Activated B cell treated with CpG ODN at 0.5 μM for 24 hours (primary cell): ENCODE measurements around the gene ENTPD8. TPM values are rescaled to one million over a fixed set of nuclear protein-coding genes. Genes with fewer than 3 reads are reported as not detected.

Source experiments
- ATAC-seq: fragments of 200-7000 bp; cut with Tn5 transposase; one replicate; pipeline ENCODE4 v1.10.0; 2021; ENCODE audit warnings: low read depth, mild to moderate bottlenecking, moderate library complexity
- CTCF ChIA-PET: fragments of 350-600 bp; sonication (Branson Sonifier 250); formaldehyde crosslinking; loops from one replicate; lab custom pipeline; 2021; ENCODE audit warnings: antibody characterized with exemption; lab: Charles Lee
- POLR2A ChIA-PET: fragments of 350-600 bp; sonication (Branson Sonifier 250); formaldehyde crosslinking; loops from one replicate; lab custom pipeline; 2021; ENCODE audit warnings: antibody characterized with exemption; lab: Charles Lee
- DNase-seq: peaks from one replicate; pipeline ENCODE4 v3.0.0; 2022
- H3K27ac Mint-ChIP-seq: one replicate; pipeline ENCODE4 v1.8.0; 2020; ENCODE audit warnings: mixed read lengths
- H3K27me3 Mint-ChIP-seq: one replicate; pipeline ENCODE4 v1.8.0; 2021; ENCODE audit warnings: mixed read lengths
- H3K36me3 Mint-ChIP-seq: one replicate; pipeline ENCODE4 v1.8.0; 2021; ENCODE audit warnings: low read depth, mixed read lengths
- H3K4me1 Mint-ChIP-seq: one replicate; pipeline ENCODE4 v1.8.0; 2021; ENCODE audit warnings: mixed read lengths
- H3K4me3 Mint-ChIP-seq: one replicate; pipeline ENCODE4 v1.8.0; 2020; ENCODE audit warnings: mild to moderate bottlenecking, mixed read lengths
- H3K9me3 Mint-ChIP-seq: one replicate; pipeline ENCODE4 v1.8.0; 2020; ENCODE audit warnings: mixed read lengths
- intact Hi-C: fragments of 100-400 bp; cut with micrococcal nuclease; formaldehyde crosslinking; loops from one replicate; pipeline ENCODE4 v1.15.1; 2024
- total RNA-seq: library from RNA; stranded (reverse); gene quantifications from 2 replicates; pipeline ENCODE4 v1.2.3, GENCODE V29; 2022
- TF ChIP-seq, protein P1 (sequence below): fragments of 200-600 bp; IDR thresholded peaks from one replicate; pipeline ENCODE4 v1.8.0; 2022; ENCODE audit warnings: antibody characterized with exemption, mild to moderate bottlenecking

ENTPD8 gene
- total RNA-seq, 1 donor from 2014 or later: not detected

DNA sequence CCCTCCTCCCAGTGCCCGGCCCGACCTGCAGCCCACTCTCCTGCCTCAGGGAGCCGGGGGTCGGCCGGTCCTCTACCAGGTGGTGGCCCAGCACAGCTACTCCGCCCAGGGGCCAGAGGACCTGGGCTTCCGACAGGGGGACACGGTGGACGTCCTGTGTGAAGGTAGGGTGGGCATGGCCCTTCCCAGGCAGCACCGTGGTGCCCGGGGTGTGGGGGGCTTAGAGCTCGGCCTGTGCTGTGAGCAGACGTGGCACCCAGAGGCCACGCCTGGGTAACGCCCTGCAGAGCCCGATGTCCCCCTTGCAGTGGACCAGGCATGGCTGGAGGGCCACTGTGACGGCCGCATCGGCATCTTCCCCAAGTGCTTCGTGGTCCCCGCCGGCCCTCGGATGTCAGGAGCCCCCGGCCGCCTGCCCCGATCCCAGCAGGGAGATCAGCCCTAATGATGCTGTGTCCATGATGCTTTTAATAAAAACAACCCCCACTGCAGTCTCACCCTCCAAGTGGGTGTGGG is 7.2 kb downstream of the ENTPD8 start:
- intact Hi-C loops: no loop called here
- H3K27ac Mint-ChIP-seq: no peak overlapping the region
- no peaks in the 10 kb centered on the region for H3K36me3 Mint-ChIP-seq
- peaks cover 11% of the 10 kb centered on the region for H3K4me1 Mint-ChIP-seq
- ATAC-seq (no peak), DNase-seq (no peak)
- ChIA-PET POLR2A (no interaction called here), CTCF (no interaction called here)
- TF ChIP-seq, protein P1, sequence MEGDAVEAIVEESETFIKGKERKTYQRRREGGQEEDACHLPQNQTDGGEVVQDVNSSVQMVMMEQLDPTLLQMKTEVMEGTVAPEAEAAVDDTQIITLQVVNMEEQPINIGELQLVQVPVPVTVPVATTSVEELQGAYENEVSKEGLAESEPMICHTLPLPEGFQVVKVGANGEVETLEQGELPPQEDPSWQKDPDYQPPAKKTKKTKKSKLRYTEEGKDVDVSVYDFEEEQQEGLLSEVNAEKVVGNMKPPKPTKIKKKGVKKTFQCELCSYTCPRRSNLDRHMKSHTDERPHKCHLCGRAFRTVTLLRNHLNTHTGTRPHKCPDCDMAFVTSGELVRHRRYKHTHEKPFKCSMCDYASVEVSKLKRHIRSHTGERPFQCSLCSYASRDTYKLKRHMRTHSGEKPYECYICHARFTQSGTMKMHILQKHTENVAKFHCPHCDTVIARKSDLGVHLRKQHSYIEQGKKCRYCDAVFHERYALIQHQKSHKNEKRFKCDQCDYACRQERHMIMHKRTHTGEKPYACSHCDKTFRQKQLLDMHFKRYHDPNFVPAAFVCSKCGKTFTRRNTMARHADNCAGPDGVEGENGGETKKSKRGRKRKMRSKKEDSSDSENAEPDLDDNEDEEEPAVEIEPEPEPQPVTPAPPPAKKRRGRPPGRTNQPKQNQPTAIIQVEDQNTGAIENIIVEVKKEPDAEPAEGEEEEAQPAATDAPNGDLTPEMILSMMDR: no peak
- peaks cover 4% of the 10 kb centered on the region for H3K27me3 Mint-ChIP-seq
- no peak overlapping the region for H3K4me3 Mint-ChIP-seq
- no peaks in the 10 kb centered on the region for H3K9me3 Mint-ChIP-seq

- DNase-seq (no peak), ATAC-seq (no peak)
- intact Hi-C loops: no loop called here
- H3K4me3 Mint-ChIP-seq: no peak overlapping the region
- ChIA-PET POLR2A (no interaction called here), CTCF (no interaction called here)
- no peaks in the 10 kb centered on the region for H3K9me3 Mint-ChIP-seq
- no peak overlapping the region for H3K27ac Mint-ChIP-seq
- TF ChIP-seq, protein P1: no peak
- H3K36me3 Mint-ChIP-seq: no peaks in the 10 kb centered on the region
- H3K27me3 Mint-ChIP-seq: peaks cover 4% of the 10 kb centered on the region
- H3K4me1 Mint-ChIP-seq: peaks cover 13% of the 10 kb centered on the region
Measured at GRCh38 chr9:137433349-137433915, 7.7 kb downstream of the ENTPD8 start.

GRCh38 chr9:137432687-137433348 is 8.3 kb downstream of the ENTPD8 start:
- Mint-ChIP-seq H3K36me3 (no peaks in the 10 kb centered on the region), H3K27ac (no peak overlapping the region), H3K9me3 (no peaks in the 10 kb centered on the region), H3K4me1 (peaks cover 13% of the 10 kb centered on the region), H3K4me3 (no peak overlapping the region), H3K27me3 (peaks cover 3% of the 10 kb centered on the region)
- ChIA-PET CTCF (no interaction called here), POLR2A (no interaction called here)
- DNase-seq (no peak), ATAC-seq (no peak)
- TF ChIP-seq, protein P1: no peak
- intact Hi-C loops: no loop called here

DNA sequence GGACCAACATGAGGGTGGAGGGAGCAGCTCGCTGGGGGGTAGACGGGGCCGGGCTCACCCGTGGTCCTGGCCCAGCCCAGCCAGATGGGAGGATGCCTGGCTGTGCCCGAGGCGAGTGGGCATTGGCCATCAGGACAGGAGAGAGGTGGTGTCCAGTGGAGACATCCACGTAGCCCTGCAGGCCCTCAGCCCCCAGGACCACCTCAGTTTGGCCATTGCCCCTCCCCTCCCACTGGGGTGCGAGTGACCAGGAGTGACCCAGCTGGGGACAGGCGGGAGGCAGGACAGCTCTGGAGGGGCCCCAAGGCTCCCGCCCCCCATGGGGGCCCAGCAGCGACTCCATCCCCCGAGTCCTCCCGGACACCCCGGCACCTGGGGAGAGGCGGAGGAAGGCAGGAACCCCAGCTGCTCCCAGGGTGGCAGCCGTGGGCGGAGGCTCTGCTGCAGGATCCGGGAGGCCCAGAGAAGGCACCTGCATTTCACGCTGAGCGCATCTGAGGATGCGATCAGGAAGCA is 9.7 kb downstream of the ENTPD8 start:
- no peak overlapping the region for H3K4me3 Mint-ChIP-seq
- H3K27me3 Mint-ChIP-seq: peaks cover 2% of the 10 kb centered on the region
- no peak for DNase-seq
- no peak overlapping the region for H3K27ac Mint-ChIP-seq
- ChIA-PET CTCF (no interaction called here), POLR2A (no interaction called here)
- H3K36me3 Mint-ChIP-seq: no peaks in the 10 kb centered on the region
- no peak for ATAC-seq
- intact Hi-C loops: no loop called here
- no peaks in the 10 kb centered on the region for H3K9me3 Mint-ChIP-seq
- peaks cover 13% of the 10 kb centered on the region for H3K4me1 Mint-ChIP-seq
- TF ChIP-seq, protein P1: no peak

GRCh38 chr9:137430723-137431415 is 10.3 kb downstream of the ENTPD8 start:
- H3K4me1 Mint-ChIP-seq: peaks cover 13% of the 10 kb centered on the region
- POLR2A ChIA-PET: no interaction called here
- H3K4me3 Mint-ChIP-seq: no peak overlapping the region
- TF ChIP-seq, protein P1: no peak
- H3K36me3 Mint-ChIP-seq: no peaks in the 10 kb centered on the region
- DNase-seq (no peak), ATAC-seq (no peak)
- peaks cover 2% of the 10 kb centered on the region for H3K27me3 Mint-ChIP-seq
- intact Hi-C loops: no loop called here
- no peaks in the 10 kb centered on the region for H3K9me3 Mint-ChIP-seq
- H3K27ac Mint-ChIP-seq: no peak overlapping the region
- CTCF ChIA-PET: interaction anchor here (1.2 kb wide), 1 partner anchor 13 kb away, joined by 3 read pairs; no protein-coding TSS in a partner anchor
